Measurements from ENCODE around the gene NIM1K.

NIM1K gene

DNA sequence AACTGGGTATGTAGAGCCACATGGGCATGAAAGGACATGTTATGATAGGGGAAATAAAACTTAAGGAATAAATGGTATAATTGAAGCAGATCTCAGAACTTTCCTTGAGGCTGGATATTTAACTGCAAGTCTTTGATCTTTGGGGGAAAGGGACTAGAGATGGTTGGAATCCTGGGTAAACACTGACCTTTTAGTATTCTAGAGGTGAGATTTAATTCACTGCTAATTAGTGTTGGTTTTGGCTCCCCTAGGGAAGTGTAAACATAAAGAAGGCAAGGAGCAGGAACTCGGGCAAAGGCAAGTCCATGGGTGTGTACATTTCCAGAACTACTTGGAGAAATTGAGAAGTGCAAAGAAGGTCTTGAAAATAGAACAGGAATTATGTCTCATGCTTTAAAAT is 16.6 kb downstream of the NIM1K start:
- no peaks in the 10 kb centered on the region for H3K27me3 ChIP-seq (ENCODE audit: low read depth, low read length)
- H3K36me3 ChIP-seq (ENCODE audit: control insufficient read depth in 1 of 2, insufficient read depth in 2 of 2, low read length in 2 of 2): no peaks in the 10 kb centered on the region
- H3K4me1 ChIP-seq (ENCODE audit: control insufficient read depth in 1 of 2, insufficient read depth in 2 of 2, low read length in 2 of 2): no peaks in the 10 kb centered on the region
- no peak overlapping the region for H3K27ac ChIP-seq (ENCODE audit: low read length)
- H3K4me3 ChIP-seq (ENCODE audit: low read depth in 1 of 2, low read length in 2 of 2): no peak overlapping the region
- H3K9me3 ChIP-seq (ENCODE audit: control insufficient read depth in 1 of 2, low read length in 2 of 2): no peaks in the 10 kb centered on the region

DNA sequence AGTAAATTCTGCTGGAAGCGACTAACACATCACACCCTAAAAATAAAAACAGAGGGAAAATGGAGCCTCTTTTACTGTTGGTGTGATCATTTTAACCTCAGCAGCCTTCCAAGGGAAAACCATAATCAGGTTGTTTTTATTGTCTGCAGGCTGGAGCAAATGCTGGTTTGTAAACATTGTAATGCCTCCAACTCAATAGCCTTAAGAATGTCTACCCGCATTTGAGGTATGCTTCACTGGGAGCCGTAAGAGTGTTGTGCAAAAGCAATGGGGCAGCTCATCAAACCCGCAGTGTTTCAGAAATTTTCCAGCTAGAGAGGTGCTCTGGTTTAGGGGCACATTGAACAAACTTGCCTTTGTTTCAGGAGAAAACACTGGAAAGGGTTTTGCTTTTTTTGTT is 17.0 kb downstream of the NIM1K start:
- H3K36me3 ChIP-seq (ENCODE audit: control insufficient read depth in 1 of 2, insufficient read depth in 2 of 2, low read length in 2 of 2): no peaks in the 10 kb centered on the region
- no peaks in the 10 kb centered on the region for H3K9me3 ChIP-seq (ENCODE audit: control insufficient read depth in 1 of 2, low read length in 2 of 2)
- H3K27me3 ChIP-seq (ENCODE audit: low read depth, low read length): no peaks in the 10 kb centered on the region
- no peak overlapping the region for H3K27ac ChIP-seq (ENCODE audit: low read length)
- H3K4me1 ChIP-seq (ENCODE audit: control insufficient read depth in 1 of 2, insufficient read depth in 2 of 2, low read length in 2 of 2): no peaks in the 10 kb centered on the region
- no peak overlapping the region for H3K4me3 ChIP-seq (ENCODE audit: low read depth in 1 of 2, low read length in 2 of 2)

DNA sequence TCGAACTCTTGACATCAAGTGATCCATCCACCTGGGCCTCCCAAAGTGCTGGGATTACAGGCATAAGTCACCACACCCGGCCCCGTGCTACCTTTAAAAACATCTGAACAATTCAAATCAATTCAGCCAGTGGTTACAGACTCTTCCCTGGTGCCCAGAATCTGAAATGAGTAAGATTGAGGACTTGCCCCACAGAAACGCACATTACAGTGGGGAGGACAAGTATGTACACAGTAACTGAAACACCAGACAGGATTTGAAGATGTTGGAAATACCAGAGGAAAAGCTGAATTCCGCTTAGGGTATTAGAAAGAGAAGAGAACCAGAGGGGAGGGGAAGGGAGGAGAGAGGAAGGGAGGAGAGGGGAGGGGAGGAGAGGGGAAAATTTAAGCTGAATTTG is 17.8 kb downstream of the NIM1K start:
- Histone ChIP-seq H3K4me1 (ENCODE audit: control insufficient read depth in 1 of 2, insufficient read depth in 2 of 2, low read length in 2 of 2) (no peaks in the 10 kb centered on the region), H3K27ac (ENCODE audit: low read length) (no peak overlapping the region), H3K36me3 (ENCODE audit: control insufficient read depth in 1 of 2, insufficient read depth in 2 of 2, low read length in 2 of 2) (no peaks in the 10 kb centered on the region), H3K27me3 (ENCODE audit: low read depth, low read length) (no peaks in the 10 kb centered on the region), H3K4me3 (ENCODE audit: low read depth in 1 of 2, low read length in 2 of 2) (no peak overlapping the region), H3K9me3 (ENCODE audit: control insufficient read depth in 1 of 2, low read length in 2 of 2) (no peaks in the 10 kb centered on the region)

- H3K9me3 ChIP-seq (ENCODE audit: control insufficient read depth in 1 of 2, low read length in 2 of 2): no peaks in the 10 kb centered on the region
- no peak overlapping the region for H3K4me3 ChIP-seq (ENCODE audit: low read depth in 1 of 2, low read length in 2 of 2)
- no peak overlapping the region for H3K27ac ChIP-seq (ENCODE audit: low read length)
Measured at GRCh38 chr5:43210570-43210969, 18.5 kb downstream of the NIM1K start.

DNA sequence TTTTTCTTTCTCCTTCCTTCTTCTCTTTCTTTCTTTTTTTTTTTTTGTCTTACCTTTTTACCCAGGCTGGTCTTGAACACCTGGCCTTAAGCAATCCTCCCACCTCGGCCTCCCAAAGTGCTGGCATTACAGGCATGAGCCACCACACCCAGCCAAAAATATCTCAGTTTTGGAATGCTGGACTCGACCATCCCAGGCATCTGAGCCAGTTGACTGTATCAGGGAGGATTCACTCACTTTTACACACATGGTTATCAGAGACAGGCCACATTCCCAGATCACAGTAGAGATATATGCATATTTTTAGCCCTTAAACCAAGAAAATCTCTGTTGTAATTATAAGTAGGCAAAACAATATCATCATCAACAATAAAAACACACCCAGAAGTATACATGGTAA is 21.9 kb downstream of the NIM1K start:
- Histone ChIP-seq H3K36me3 (ENCODE audit: control insufficient read depth in 1 of 2, insufficient read depth in 2 of 2, low read length in 2 of 2) (peaks cover 0 to 3% of the 10 kb centered on the region in 2 donors), H3K27ac (ENCODE audit: low read length) (no peak overlapping the region), H3K27me3 (ENCODE audit: low read depth, low read length) (no peaks in the 10 kb centered on the region), H3K4me1 (ENCODE audit: control insufficient read depth in 1 of 2, insufficient read depth in 2 of 2, low read length in 2 of 2) (no peaks in the 10 kb centered on the region), H3K9me3 (ENCODE audit: control insufficient read depth in 1 of 2, low read length in 2 of 2) (no peaks in the 10 kb centered on the region), H3K4me3 (ENCODE audit: low read depth in 1 of 2, low read length in 2 of 2) (no peak overlapping the region)

More at GRCh38 chr5:43210570-43210969, 18.5 kb downstream of the NIM1K start:
- Histone ChIP-seq H3K36me3 (ENCODE audit: control insufficient read depth in 1 of 2, insufficient read depth in 2 of 2, low read length in 2 of 2) (no peaks in the 10 kb centered on the region), H3K4me1 (ENCODE audit: control insufficient read depth in 1 of 2, insufficient read depth in 2 of 2, low read length in 2 of 2) (no peaks in the 10 kb centered on the region), H3K27me3 (ENCODE audit: low read depth, low read length) (no peaks in the 10 kb centered on the region)

DNA sequence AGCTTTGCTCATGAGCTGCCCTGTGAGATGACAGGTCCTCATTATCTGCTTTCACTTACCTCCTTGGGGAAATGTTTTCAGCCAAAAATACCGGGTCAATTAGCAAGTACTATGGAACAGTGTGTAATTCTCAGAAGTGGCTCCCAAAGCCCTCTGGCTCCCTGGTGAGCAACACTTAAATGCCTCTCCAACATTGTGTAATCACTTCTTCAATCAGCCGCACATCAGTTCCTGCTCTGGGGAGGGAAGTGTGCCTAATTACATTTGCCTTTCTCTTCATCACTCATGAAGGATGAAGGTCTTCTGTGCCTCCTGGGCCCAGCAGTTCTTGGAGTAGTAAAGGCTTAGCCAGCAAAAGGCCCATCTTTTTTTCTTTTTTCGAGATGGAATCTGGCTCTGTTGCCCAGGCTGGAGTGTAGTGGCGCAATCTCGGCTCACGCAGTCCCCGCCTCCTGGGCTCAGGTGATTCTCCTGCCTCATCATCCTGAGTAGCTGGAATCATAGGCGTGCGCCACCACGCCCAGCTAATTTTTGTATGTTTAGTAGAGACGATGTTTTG is 23.1 kb downstream of the NIM1K start:
- no peak overlapping the region for H3K4me3 ChIP-seq (ENCODE audit: low read depth in 1 of 2, low read length in 2 of 2)
- no peaks in the 10 kb centered on the region for H3K9me3 ChIP-seq (ENCODE audit: control insufficient read depth in 1 of 2, low read length in 2 of 2)
- no peaks in the 10 kb centered on the region for H3K4me1 ChIP-seq (ENCODE audit: control insufficient read depth in 1 of 2, insufficient read depth in 2 of 2, low read length in 2 of 2)
- H3K27ac ChIP-seq (ENCODE audit: low read length): no peak overlapping the region
- H3K27me3 ChIP-seq (ENCODE audit: low read depth, low read length): no peaks in the 10 kb centered on the region
- H3K36me3 ChIP-seq (ENCODE audit: control insufficient read depth in 1 of 2, insufficient read depth in 2 of 2, low read length in 2 of 2): peaks cover 0 to 3% of the 10 kb centered on the region in 2 donors

DNA sequence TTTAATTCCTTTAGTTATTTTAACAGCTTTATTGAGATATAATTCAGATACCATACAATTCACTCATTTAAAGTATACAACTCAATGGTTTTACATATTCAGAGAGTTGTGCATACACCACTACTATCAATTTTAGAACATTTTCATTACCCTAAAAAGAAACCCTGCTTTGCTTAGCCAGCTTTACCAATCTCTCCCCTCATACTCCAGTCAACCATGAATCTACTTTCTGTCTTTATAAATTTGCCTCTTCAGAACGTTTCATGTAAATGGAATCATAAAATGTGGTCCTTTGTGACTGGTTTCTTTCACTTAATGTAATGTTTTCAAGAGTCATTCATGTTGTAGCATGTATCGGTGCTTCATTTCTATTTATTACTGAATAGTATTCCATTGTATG is 24.9 kb downstream of the NIM1K start:
- Histone ChIP-seq H3K27me3 (ENCODE audit: low read depth, low read length) (no peaks in the 10 kb centered on the region), H3K4me3 (ENCODE audit: low read depth in 1 of 2, low read length in 2 of 2) (no peak overlapping the region), H3K36me3 (ENCODE audit: control insufficient read depth in 1 of 2, insufficient read depth in 2 of 2, low read length in 2 of 2) (peaks cover 0 to 3% of the 10 kb centered on the region in 2 donors), H3K9me3 (ENCODE audit: control insufficient read depth in 1 of 2, low read length in 2 of 2) (no peaks in the 10 kb centered on the region), H3K27ac (ENCODE audit: low read length) (no peak overlapping the region), H3K4me1 (ENCODE audit: control insufficient read depth in 1 of 2, insufficient read depth in 2 of 2, low read length in 2 of 2) (no peaks in the 10 kb centered on the region)

DNA sequence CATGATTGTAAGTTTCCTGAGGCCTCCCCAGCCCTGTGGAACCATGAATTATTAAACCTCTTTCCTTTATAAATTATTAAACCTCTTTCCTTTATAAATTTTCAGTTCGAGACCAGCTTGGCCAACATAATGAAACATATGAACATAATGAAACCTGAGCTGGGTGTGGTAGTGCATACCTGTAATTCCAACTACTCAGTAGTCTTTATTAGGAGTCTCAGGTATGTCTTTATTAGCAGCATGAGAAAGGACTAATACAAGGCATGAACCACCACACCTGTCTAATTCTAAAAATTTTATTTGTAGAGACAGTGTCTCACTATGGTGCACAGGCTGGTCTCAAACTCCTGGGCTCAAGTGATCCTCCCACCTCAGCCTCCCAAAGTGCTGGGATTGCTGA is 27.1 kb downstream of the NIM1K start:
- H3K4me1 ChIP-seq (ENCODE audit: control insufficient read depth in 1 of 2, insufficient read depth in 2 of 2, low read length in 2 of 2): no peaks in the 10 kb centered on the region
- H3K4me3 ChIP-seq (ENCODE audit: low read depth in 1 of 2, low read length in 2 of 2): no peak overlapping the region
- peaks cover 0 to 3% of the 10 kb centered on the region in 2 donors for H3K36me3 ChIP-seq (ENCODE audit: control insufficient read depth in 1 of 2, insufficient read depth in 2 of 2, low read length in 2 of 2)
- no peaks in the 10 kb centered on the region for H3K27me3 ChIP-seq (ENCODE audit: low read depth, low read length)
- no peak overlapping the region for H3K27ac ChIP-seq (ENCODE audit: low read length)
- H3K9me3 ChIP-seq (ENCODE audit: control insufficient read depth in 1 of 2, low read length in 2 of 2): no peaks in the 10 kb centered on the region

DNA sequence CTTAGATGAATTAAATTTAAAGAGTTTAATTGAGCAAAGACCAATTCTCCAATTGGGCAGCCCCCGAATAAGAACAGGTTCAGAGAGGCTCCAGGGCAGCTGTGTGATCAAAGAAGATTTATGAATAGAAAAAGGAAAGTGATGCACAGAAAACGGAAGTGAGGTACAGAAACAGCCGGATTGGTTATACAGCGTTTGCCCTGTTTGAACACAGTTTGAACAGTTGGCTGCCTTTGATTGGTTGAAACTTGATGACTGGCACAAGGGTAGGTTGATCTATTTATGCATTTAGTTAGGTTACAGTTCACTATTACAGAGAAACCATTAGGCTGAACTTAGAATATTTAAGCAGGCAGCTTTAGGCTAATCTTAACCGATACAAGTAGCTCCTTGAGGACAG is 29.5 kb downstream of the NIM1K start:
- H3K27ac ChIP-seq (ENCODE audit: low read length): no peak overlapping the region
- H3K36me3 ChIP-seq (ENCODE audit: control insufficient read depth in 1 of 2, insufficient read depth in 2 of 2, low read length in 2 of 2): peaks cover 0 to 3% of the 10 kb centered on the region in 2 donors
- no peaks in the 10 kb centered on the region for H3K27me3 ChIP-seq (ENCODE audit: low read depth, low read length)
- no peaks in the 10 kb centered on the region for H3K9me3 ChIP-seq (ENCODE audit: control insufficient read depth in 1 of 2, low read length in 2 of 2)
- no peaks in the 10 kb centered on the region for H3K4me1 ChIP-seq (ENCODE audit: control insufficient read depth in 1 of 2, insufficient read depth in 2 of 2, low read length in 2 of 2)
- H3K4me3 ChIP-seq (ENCODE audit: low read depth in 1 of 2, low read length in 2 of 2): no peak overlapping the region

DNA sequence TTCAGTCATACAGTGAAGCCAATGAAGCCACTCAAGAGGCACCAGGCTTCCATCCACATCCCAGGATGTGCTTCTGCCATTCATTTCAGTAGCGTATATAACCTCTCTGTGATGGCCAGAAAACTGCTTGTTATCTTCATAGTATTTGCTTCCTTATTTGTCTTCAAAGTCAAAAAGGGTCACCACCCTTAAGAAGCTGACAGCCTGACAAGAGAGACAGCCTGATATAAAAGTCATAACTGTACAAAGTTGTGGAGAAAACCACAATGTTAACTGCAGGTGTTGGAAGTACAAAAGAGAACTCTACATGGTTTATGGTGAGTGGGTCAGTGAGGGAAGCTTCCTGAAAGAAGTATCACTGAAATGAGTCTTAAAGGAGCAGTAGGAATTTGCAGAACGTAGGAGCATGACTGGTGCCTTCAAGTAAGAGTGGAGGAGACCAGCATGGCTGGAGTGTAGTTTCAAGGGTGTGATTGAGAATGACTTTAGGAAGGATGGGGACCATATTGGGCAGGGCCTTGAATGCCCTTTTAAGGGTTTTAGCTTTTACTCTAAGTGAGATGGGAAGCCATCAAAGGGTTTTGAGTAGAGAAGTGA is 33.7 kb downstream of the NIM1K start:
- no peaks in the 10 kb centered on the region for H3K36me3 ChIP-seq (ENCODE audit: control insufficient read depth in 1 of 2, insufficient read depth in 2 of 2, low read length in 2 of 2)
- no peak overlapping the region for H3K4me3 ChIP-seq (ENCODE audit: low read depth in 1 of 2, low read length in 2 of 2)
- no peak overlapping the region for H3K27ac ChIP-seq (ENCODE audit: low read length)
- no peaks in the 10 kb centered on the region for H3K4me1 ChIP-seq (ENCODE audit: control insufficient read depth in 1 of 2, insufficient read depth in 2 of 2, low read length in 2 of 2)
- H3K27me3 ChIP-seq (ENCODE audit: low read depth, low read length): no peaks in the 10 kb centered on the region
- no peaks in the 10 kb centered on the region for H3K9me3 ChIP-seq (ENCODE audit: control insufficient read depth in 1 of 2, low read length in 2 of 2)

DNA sequence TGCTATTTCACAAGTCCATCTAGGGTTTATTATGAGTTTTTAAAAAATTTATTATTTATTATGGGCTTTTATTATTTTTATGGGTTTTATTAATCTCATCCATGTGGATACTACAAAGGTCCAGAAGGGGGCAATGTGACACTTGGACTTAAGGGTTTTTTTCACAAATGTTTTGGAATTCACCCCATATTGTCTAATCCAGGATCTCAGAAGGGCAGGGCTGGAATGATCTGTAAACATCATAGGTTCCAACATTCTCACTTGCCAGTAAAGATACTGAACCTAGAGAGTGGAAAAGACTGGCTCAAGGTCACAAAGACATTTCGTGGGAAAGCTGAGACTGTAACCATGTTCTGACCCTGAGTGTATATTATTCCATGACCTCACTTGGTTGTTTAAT is 35.6 kb downstream of the NIM1K start:
- no peaks in the 10 kb centered on the region for H3K4me1 ChIP-seq (ENCODE audit: control insufficient read depth in 1 of 2, insufficient read depth in 2 of 2, low read length in 2 of 2)

GRCh38 chr5:43230707-43231106 is 38.7 kb downstream of the NIM1K start:
- H3K27me3 ChIP-seq (ENCODE audit: low read depth, low read length): no peaks in the 10 kb centered on the region
- no peaks in the 10 kb centered on the region for H3K36me3 ChIP-seq (ENCODE audit: control insufficient read depth in 1 of 2, insufficient read depth in 2 of 2, low read length in 2 of 2)
- H3K9me3 ChIP-seq (ENCODE audit: control insufficient read depth in 1 of 2, low read length in 2 of 2): no peaks in the 10 kb centered on the region
- no peak overlapping the region for H3K4me3 ChIP-seq (ENCODE audit: low read depth in 1 of 2, low read length in 2 of 2)
- H3K4me1 ChIP-seq (ENCODE audit: control insufficient read depth in 1 of 2, insufficient read depth in 2 of 2, low read length in 2 of 2): no peaks in the 10 kb centered on the region
- H3K27ac ChIP-seq (ENCODE audit: low read length): no peak overlapping the region

More for the DNA sequence above, 35.6 kb downstream of the NIM1K start:
- no peak overlapping the region for H3K4me3 ChIP-seq (ENCODE audit: low read depth in 1 of 2, low read length in 2 of 2)
- no peaks in the 10 kb centered on the region for H3K9me3 ChIP-seq (ENCODE audit: control insufficient read depth in 1 of 2, low read length in 2 of 2)
- H3K36me3 ChIP-seq (ENCODE audit: control insufficient read depth in 1 of 2, insufficient read depth in 2 of 2, low read length in 2 of 2): no peaks in the 10 kb centered on the region
- no peaks in the 10 kb centered on the region for H3K27me3 ChIP-seq (ENCODE audit: low read depth, low read length)
- no peak overlapping the region for H3K27ac ChIP-seq (ENCODE audit: low read length)
